ENCODE data around the gene FYCO1. TPM values are rescaled to one million over a fixed set of nuclear protein-coding genes. Genes with fewer than 3 reads are reported as not detected.
"Not testable (repeated sequence)": the region's sequence is repeated elsewhere in the genome, so short reads cannot be mapped to it uniquely, and the experiment has no call there.

FYCO1 gene
- polyA plus RNA-seq, 1 donor (not counting 4 experiments of a cell fraction or from before 2014, with no cell fraction given), result 6.1 TPM

GRCh38 chr3:46007280-46007679 lies 11.7 kb upstream of the FYCO1 start:
- Histone ChIP-seq H3K36me3 (ENCODE audit: control insufficient read depth in 2 of 2, extremely low read depth in 1 of 2, insufficient read depth in 2 of 2, low read length in 2 of 2) (no peaks in the 10 kb centered on the region), H3K4me2 (ENCODE audit: control insufficient read depth, extremely low read depth, insufficient read depth, low read depth, low read length) (no peak overlapping the region), H3K27me3 (ENCODE audit: control insufficient read depth, extremely low read depth, insufficient read depth, low read length) (no peaks in the 10 kb centered on the region), H4K20me1 (ENCODE audit: control insufficient read depth, extremely low read depth, insufficient read depth, low read length) (no peaks in the 10 kb centered on the region), H3K9me1 (ENCODE audit: control insufficient read depth, extremely low read depth, insufficient read depth, low read length) (no peaks in the 10 kb centered on the region), H3K9me3 (ENCODE audit: control insufficient read depth, low read depth, low read length) (no peaks in the 10 kb centered on the region), H3K4me1 (ENCODE audit: control insufficient read depth, extremely low read depth, insufficient read depth, low read length) (no peaks in the 10 kb centered on the region), H3K27ac (ENCODE audit: control insufficient read depth, insufficient read depth, low read length) (no peak overlapping the region), H3K4me3 (ENCODE audit: control insufficient read depth in 2 of 3, extremely low read depth in 1 of 3, insufficient read depth in 2 of 3, low read depth in 1 of 3, low read length in 3 of 3) (no peak overlapping the region), H2AFZ (ENCODE audit: control insufficient read depth, low read length) (no peak overlapping the region), H3K79me2 (ENCODE audit: control insufficient read depth, insufficient read depth, low read length) (no peaks in the 10 kb centered on the region), H3K9ac (ENCODE audit: control insufficient read depth, extremely low read depth, insufficient read depth, low read length) (no peak overlapping the region)
- FAIRE-seq (no peak), DNase-seq (ENCODE audit: low read depth, low spot score) (no peak)
- dilution Hi-C loops (cut with MboI; ENCODE audit: extremely low pct_ligation_motif_present, low sequenced_read_pairs), result no loop called here
- TF ChIP-seq EZH2 (IDR thresholded peaks at IDR 0.05; ENCODE audit: low read length) (no peak), CTCF (optimal IDR thresholded peaks at IDR 0.05 in 1 of 3, IDR thresholded peaks at IDR 0.05 in 1 of 3, conservative IDR thresholded peaks at IDR 0.05 in 1 of 3; ENCODE audit: extremely low read depth in 1 of 3, insufficient read depth in 2 of 3, low read length in 3 of 3) (no peak)

GRCh38 chr3:46006238-46007032 lies 10.8 kb upstream of the FYCO1 start:
- no peak overlapping the region for H2AFZ ChIP-seq (ENCODE audit: control insufficient read depth, low read length)

GRCh38 chr3:46003706-46004105 lies 8.1 kb upstream of the FYCO1 start:
- H3K4me3 ChIP-seq (ENCODE audit: control insufficient read depth in 2 of 3, extremely low read depth in 1 of 3, insufficient read depth in 2 of 3, low read depth in 1 of 3, low read length in 3 of 3); H3K27ac ChIP-seq (ENCODE audit: control insufficient read depth, insufficient read depth, low read length); H3K9ac ChIP-seq (ENCODE audit: control insufficient read depth, extremely low read depth, insufficient read depth, low read length); H3K36me3 ChIP-seq (ENCODE audit: control insufficient read depth in 2 of 2, extremely low read depth in 1 of 2, insufficient read depth in 2 of 2, low read length in 2 of 2); H3K9me1 ChIP-seq (ENCODE audit: control insufficient read depth, extremely low read depth, insufficient read depth, low read length); H3K4me1 ChIP-seq (ENCODE audit: control insufficient read depth, extremely low read depth, insufficient read depth, low read length); dilution Hi-C loops (cut with MboI; ENCODE audit: extremely low pct_ligation_motif_present, low sequenced_read_pairs); H2AFZ ChIP-seq (ENCODE audit: control insufficient read depth, low read length); H4K20me1 ChIP-seq (ENCODE audit: control insufficient read depth, extremely low read depth, insufficient read depth, low read length); FAIRE-seq; H3K79me2 ChIP-seq (ENCODE audit: control insufficient read depth, insufficient read depth, low read length); H3K9me3 ChIP-seq (ENCODE audit: control insufficient read depth, low read depth, low read length); DNase-seq (ENCODE audit: low read depth, low spot score); H3K4me2 ChIP-seq (ENCODE audit: control insufficient read depth, extremely low read depth, insufficient read depth, low read depth, low read length); H3K27me3 ChIP-seq (ENCODE audit: control insufficient read depth, extremely low read depth, insufficient read depth, low read length): not testable (repeated sequence)

More at GRCh38 chr3:46006238-46007032, 10.8 kb upstream of the FYCO1 start:
- Histone ChIP-seq H3K4me2 (ENCODE audit: control insufficient read depth, extremely low read depth, insufficient read depth, low read depth, low read length) (no peak overlapping the region), H3K79me2 (ENCODE audit: control insufficient read depth, insufficient read depth, low read length) (no peaks in the 10 kb centered on the region), H3K9ac (ENCODE audit: control insufficient read depth, extremely low read depth, insufficient read depth, low read length) (no peak overlapping the region), H3K27ac (ENCODE audit: control insufficient read depth, insufficient read depth, low read length) (no peak overlapping the region), H3K4me3 (ENCODE audit: control insufficient read depth in 2 of 3, extremely low read depth in 1 of 3, insufficient read depth in 2 of 3, low read depth in 1 of 3, low read length in 3 of 3) (no peak overlapping the region), H4K20me1 (ENCODE audit: control insufficient read depth, extremely low read depth, insufficient read depth, low read length) (no peaks in the 10 kb centered on the region), H3K9me3 (ENCODE audit: control insufficient read depth, low read depth, low read length) (no peaks in the 10 kb centered on the region), H3K4me1 (ENCODE audit: control insufficient read depth, extremely low read depth, insufficient read depth, low read length) (no peaks in the 10 kb centered on the region), H3K9me1 (ENCODE audit: control insufficient read depth, extremely low read depth, insufficient read depth, low read length) (no peaks in the 10 kb centered on the region), H3K27me3 (ENCODE audit: control insufficient read depth, extremely low read depth, insufficient read depth, low read length) (no peaks in the 10 kb centered on the region), H3K36me3 (ENCODE audit: control insufficient read depth in 2 of 2, extremely low read depth in 1 of 2, insufficient read depth in 2 of 2, low read length in 2 of 2) (no peaks in the 10 kb centered on the region)
- FAIRE-seq (no peak), DNase-seq (ENCODE audit: low read depth, low spot score) (no peak)
- dilution Hi-C loops (cut with MboI; ENCODE audit: extremely low pct_ligation_motif_present, low sequenced_read_pairs), result no loop called here
- TF ChIP-seq EZH2 (IDR thresholded peaks at IDR 0.05; ENCODE audit: low read length), result no peak
- TF ChIP-seq CTCF (optimal IDR thresholded peaks at IDR 0.05 in 1 of 3, IDR thresholded peaks at IDR 0.05 in 1 of 3, conservative IDR thresholded peaks at IDR 0.05 in 1 of 3; ENCODE audit: extremely low read depth in 1 of 3, insufficient read depth in 2 of 3, low read length in 3 of 3), result no peak
